Left kidney (tissue), 8 donors: ENCODE measurements around the gene AMZ1. TPM values are rescaled to one million over a fixed set of nuclear protein-coding genes. Genes with fewer than 3 reads are reported as not detected.

Experiments
- DNase-seq: peaks from one replicate; pipeline ENCODE4 v3.0.0-alpha.2; 2013
- long read RNA-seq, 8 donors: transcript quantifications; one replicate each; lab custom pipeline, GENCODE V29; 2026
- polyA plus RNA-seq: library from polyadenylated mRNA; unstranded; fragments of 120-200 nt; gene quantifications from one replicate; pipeline ENCODE4 v1.2.1, GENCODE V29; 2013; ENCODE audit not compliant: insufficient read length

The AMZ1 gene
- 0.63 TPM for polyA plus RNA-seq
- long read RNA-seq, donor 1, partial matches to known transcripts = 15 of 15 reads
- long read RNA-seq, donor 1, other reads (novel, unspliced or antisense) = 0 of 15 reads
- long read RNA-seq, donor 2 = 0 reads
- long read RNA-seq, donor 3 = 0 reads
- long read RNA-seq, donor 4 = 0 reads
- long read RNA-seq, donor 5 = 0 reads
- long read RNA-seq, donor 6 = 0 reads
- long read RNA-seq, donor 7 = 0 reads
- long read RNA-seq, donor 8 = 0 reads

- no peak for DNase-seq
These were observed at the start of gene AMZ1 for GRCh38 chr7:2687881-2688318. Gene AMZ1 (plus strand): TSS chr7:2688202. CDS start chr7:2700452, 12,250 bp downstream.

- no peak for DNase-seq
These were observed 49.6 kb upstream of the AMZ1 start for GRCh38 chr7:2638224-2638991.

GRCh38 chr7:2639181-2639681, 48.8 kb upstream of the AMZ1 start:
- no peak for DNase-seq

GRCh38 chr7:2639695-2640481, 48.1 kb upstream of the AMZ1 start:
- no peak for DNase-seq

GRCh38 chr7:2640482-2640830, 47.5 kb upstream of the AMZ1 start:
- no peak for DNase-seq

- DNase-seq = no peak
These were observed 47.1 kb upstream of the AMZ1 start for GRCh38 chr7:2640846-2641316.

GRCh38 chr7:2641406-2642393, 46.3 kb upstream of the AMZ1 start:
- DNase-seq = peak; percentile 84

GRCh38 chr7:2643386-2644219, 44.4 kb upstream of the AMZ1 start:
- DNase-seq = no peak

- no peak for DNase-seq
These were observed 43.8 kb upstream of the AMZ1 start for GRCh38 chr7:2644220-2644561.

GRCh38 chr7:2644562-2645273, 43.3 kb upstream of the AMZ1 start:
- DNase-seq = no peak

GRCh38 chr7:2645274-2645868, 42.6 kb upstream of the AMZ1 start:
- DNase-seq = no peak

GRCh38 chr7:2646336-2646679, 41.7 kb upstream of the AMZ1 start:
- no peak for DNase-seq

- DNase-seq = no peak
These were observed 41.1 kb upstream of the AMZ1 start for GRCh38 chr7:2646680-2647571.

- DNase-seq = no peak
These were observed 40.3 kb upstream of the AMZ1 start for GRCh38 chr7:2647594-2648172.

GRCh38 chr7:2649139-2649838, 38.7 kb upstream of the AMZ1 start:
- DNase-seq = no peak

GRCh38 chr7:2649991-2650390, 38.0 kb upstream of the AMZ1 start:
- no peak for DNase-seq

- DNase-seq = no peak
These were observed 37.6 kb upstream of the AMZ1 start for GRCh38 chr7:2650451-2650850.
